ENCODE data around the gene CENATAC.

The CENATAC gene

DNA sequence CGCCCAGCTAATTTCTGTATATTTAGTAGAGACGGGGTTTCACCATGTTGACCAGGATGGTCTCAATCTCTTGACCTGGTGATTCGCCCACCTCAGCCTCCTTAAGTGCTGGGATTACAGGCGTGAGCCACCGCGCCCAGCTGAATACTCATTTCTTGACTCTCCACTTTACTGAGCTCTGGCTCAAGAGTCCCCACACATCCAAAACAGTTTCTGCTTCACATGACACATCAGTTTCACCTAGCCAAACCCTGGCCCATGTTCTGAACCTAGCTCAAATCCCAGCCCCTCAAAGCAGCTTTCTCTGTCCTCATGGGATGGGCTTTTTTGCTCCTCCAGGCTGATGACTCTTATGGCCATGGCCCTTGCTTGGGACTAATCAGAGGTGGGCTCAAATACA, 49.3 kb downstream of the CENATAC start:
- H3K23ac ChIP-seq (ENCODE audit: low read length in 2 of 2), result no peak overlapping the region
- H2BK5ac ChIP-seq (ENCODE audit: low read depth, low read length, poor library complexity, severe bottlenecking), result no peak overlapping the region
- H3K4me1 ChIP-seq (ENCODE audit: control insufficient read depth, insufficient read depth, low read depth, low read length), result no peaks in the 10 kb centered on the region
- H4K91ac ChIP-seq (ENCODE audit: low read length), result no peak overlapping the region
- DNase-seq, result no peak
- H3K79me1 ChIP-seq (replicated peaks; ENCODE audit: low read length, poor library complexity, severe bottlenecking), result peaks cover 18% of the 10 kb centered on the region
- no peak overlapping the region for H2AFZ ChIP-seq (ENCODE audit: low read depth, low read length)
- H3K27ac ChIP-seq (ENCODE audit: low read length, poor library complexity, severe bottlenecking), result no peak overlapping the region
- no peaks in the 10 kb centered on the region for H3K9me3 ChIP-seq (ENCODE audit: control insufficient read depth, low read length)
- H3K4me3 ChIP-seq (ENCODE audit: insufficient read depth in 1 of 2, low read depth in 1 of 2, low read length in 2 of 2), result no peak overlapping the region
- no peak overlapping the region for H2AK5ac ChIP-seq (ENCODE audit: low read length, severe bottlenecking)
- H3K9ac ChIP-seq (ENCODE audit: low read length), result no peak overlapping the region
- no peak overlapping the region for H3K4me2 ChIP-seq (ENCODE audit: low read length, poor library complexity, severe bottlenecking)
- no peaks in the 10 kb centered on the region for H3K27me3 ChIP-seq (ENCODE audit: control insufficient read depth in 1 of 2, insufficient read depth in 1 of 2, low read length in 2 of 2)
- H3K36me3 ChIP-seq (ENCODE audit: control insufficient read depth in 1 of 2, insufficient read depth in 2 of 2, low read depth in 1 of 2, low read length in 2 of 2), result peaks cover 72 to 79% of the 10 kb centered on the region in 2 experiments
- H4K8ac ChIP-seq (ENCODE audit: low read length), result no peak overlapping the region
- WGBS, result 91% methylated on average over 6 of the region's 6 CpGs
- H3K14ac ChIP-seq (ENCODE audit: low read length in 2 of 2), result no peak overlapping the region
- no peak overlapping the region for H2BK12ac ChIP-seq (ENCODE audit: low read length in 2 of 2)
- no peak overlapping the region for H2BK120ac ChIP-seq (ENCODE audit: low read depth, low read length)
- H2BK15ac ChIP-seq (ENCODE audit: low read depth, poor library complexity, severe bottlenecking), result no peak overlapping the region
- H3K18ac ChIP-seq (ENCODE audit: low read depth in 1 of 2, low read length in 2 of 2), result no peak overlapping the region
- H3K4ac ChIP-seq (ENCODE audit: low read depth in 1 of 2, low read length in 2 of 2), result no peak overlapping the region

- Histone ChIP-seq H3K4ac (ENCODE audit: low read depth in 1 of 2, low read length in 2 of 2) (no peak overlapping the region), H3K4me2 (ENCODE audit: low read length, poor library complexity, severe bottlenecking) (no peak overlapping the region), H2BK12ac (ENCODE audit: low read length in 2 of 2) (no peak overlapping the region), H3K9ac (ENCODE audit: low read length) (no peak overlapping the region), H3K4me3 (ENCODE audit: insufficient read depth in 1 of 2, low read depth in 1 of 2, low read length in 2 of 2) (no peak overlapping the region), H3K36me3 (ENCODE audit: control insufficient read depth in 1 of 2, insufficient read depth in 2 of 2, low read depth in 1 of 2, low read length in 2 of 2) (peaks cover 84 to 93% of the 10 kb centered on the region in 2 experiments), H3K9me3 (ENCODE audit: control insufficient read depth, low read length) (no peaks in the 10 kb centered on the region), H3K18ac (ENCODE audit: low read depth in 1 of 2, low read length in 2 of 2) (no peak overlapping the region), H4K91ac (ENCODE audit: low read length) (no peak overlapping the region), H2BK5ac (ENCODE audit: low read depth, low read length, poor library complexity, severe bottlenecking) (no peak overlapping the region), H3K27me3 (ENCODE audit: control insufficient read depth in 1 of 2, insufficient read depth in 1 of 2, low read length in 2 of 2) (no peaks in the 10 kb centered on the region), H3K79me1 (replicated peaks; ENCODE audit: low read length, poor library complexity, severe bottlenecking) (peaks cover 28% of the 10 kb centered on the region), H2BK120ac (ENCODE audit: low read depth, low read length) (no peak overlapping the region), H4K8ac (ENCODE audit: low read length) (no peak overlapping the region), H2AFZ (ENCODE audit: low read depth, low read length) (no peak overlapping the region), H3K23ac (ENCODE audit: low read length in 2 of 2) (no peak overlapping the region), H2BK15ac (ENCODE audit: low read depth, poor library complexity, severe bottlenecking) (no peak overlapping the region), H3K14ac (ENCODE audit: low read length in 2 of 2) (no peak overlapping the region), H3K4me1 (ENCODE audit: control insufficient read depth, insufficient read depth, low read depth, low read length) (no peaks in the 10 kb centered on the region), H3K27ac (ENCODE audit: low read length, poor library complexity, severe bottlenecking) (no peak overlapping the region), H2AK5ac (ENCODE audit: low read length, severe bottlenecking) (no peak overlapping the region)
- DNase-seq, result no peak
- 100% methylated on average over 3 of the region's 9 CpGs for WGBS
Measured at GRCh38 chr11:119048644-119049043, 50.7 kb downstream of the CENATAC start.

DNA sequence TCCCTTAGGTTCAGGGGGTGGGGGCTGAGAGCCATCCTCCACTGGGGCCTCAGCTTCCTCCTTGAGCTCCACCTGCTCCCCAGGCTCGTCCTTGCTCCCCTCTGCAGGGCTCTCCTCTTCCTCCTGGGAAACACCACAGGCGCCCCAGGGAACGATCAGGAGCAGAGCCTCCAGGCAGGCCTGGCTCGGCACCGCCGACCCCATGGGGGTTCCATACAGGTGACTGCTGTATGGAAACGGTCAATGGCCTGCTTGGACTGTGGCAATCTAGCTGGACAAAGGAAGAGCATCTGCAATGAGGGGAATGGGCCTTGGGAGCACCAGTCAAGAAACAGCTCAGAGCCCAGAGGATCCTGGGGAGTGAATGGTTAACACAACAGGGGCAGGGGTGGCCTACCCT, 51.1 kb downstream of the CENATAC start:
- Histone ChIP-seq H2AK5ac (ENCODE audit: low read length, severe bottlenecking) (no peak overlapping the region), H3K27ac (ENCODE audit: low read length, poor library complexity, severe bottlenecking) (no peak overlapping the region), H3K9ac (ENCODE audit: low read length) (no peak overlapping the region), H3K18ac (ENCODE audit: low read depth in 1 of 2, low read length in 2 of 2) (no peak overlapping the region), H3K4ac (ENCODE audit: low read depth in 1 of 2, low read length in 2 of 2) (no peak overlapping the region), H3K4me2 (ENCODE audit: low read length, poor library complexity, severe bottlenecking) (no peak overlapping the region), H3K23ac (ENCODE audit: low read length in 2 of 2) (no peak overlapping the region), H3K9me3 (ENCODE audit: control insufficient read depth, low read length) (no peaks in the 10 kb centered on the region), H2BK12ac (ENCODE audit: low read length in 2 of 2) (no peak overlapping the region), H2AFZ (ENCODE audit: low read depth, low read length) (no peak overlapping the region), H3K4me1 (ENCODE audit: control insufficient read depth, insufficient read depth, low read depth, low read length) (no peaks in the 10 kb centered on the region), H3K36me3 (ENCODE audit: control insufficient read depth in 1 of 2, insufficient read depth in 2 of 2, low read depth in 1 of 2, low read length in 2 of 2) (peaks cover 88 to 97% of the 10 kb centered on the region in 2 experiments), H2BK15ac (ENCODE audit: low read depth, poor library complexity, severe bottlenecking) (no peak overlapping the region), H3K14ac (ENCODE audit: low read length in 2 of 2) (no peak overlapping the region), H4K8ac (ENCODE audit: low read length) (no peak overlapping the region), H3K27me3 (ENCODE audit: control insufficient read depth in 1 of 2, insufficient read depth in 1 of 2, low read length in 2 of 2) (no peaks in the 10 kb centered on the region), H2BK120ac (ENCODE audit: low read depth, low read length) (no peak overlapping the region), H4K91ac (ENCODE audit: low read length) (no peak overlapping the region), H3K79me1 (replicated peaks; ENCODE audit: low read length, poor library complexity, severe bottlenecking) (peaks cover 32% of the 10 kb centered on the region), H2BK5ac (ENCODE audit: low read depth, low read length, poor library complexity, severe bottlenecking) (no peak overlapping the region), H3K4me3 (ENCODE audit: insufficient read depth in 1 of 2, low read depth in 1 of 2, low read length in 2 of 2) (no peak overlapping the region)
- no peak for DNase-seq
- WGBS, result 94% methylated on average over 7 of the region's 7 CpGs

- H3K4me1 ChIP-seq (ENCODE audit: control insufficient read depth, insufficient read depth, low read depth, low read length), result peaks cover 8% of the 10 kb centered on the region
- peaks cover 46% of the 10 kb centered on the region for H3K79me1 ChIP-seq (replicated peaks; ENCODE audit: low read length, poor library complexity, severe bottlenecking)
- no peak overlapping the region for H2AFZ ChIP-seq (ENCODE audit: low read depth, low read length)
- H2BK15ac ChIP-seq (ENCODE audit: low read depth, poor library complexity, severe bottlenecking), result no peak overlapping the region
- no peak overlapping the region for H2AK5ac ChIP-seq (ENCODE audit: low read length, severe bottlenecking)
- no peak overlapping the region for H3K14ac ChIP-seq (ENCODE audit: low read length in 2 of 2)
- H3K9me3 ChIP-seq (ENCODE audit: control insufficient read depth, low read length), result no peaks in the 10 kb centered on the region
- WGBS, result 95% methylated on average over 16 of the region's 17 CpGs
- H3K23ac ChIP-seq (ENCODE audit: low read length in 2 of 2), result no peak overlapping the region
- no peak overlapping the region for H4K91ac ChIP-seq (ENCODE audit: low read length)
- peaks cover 79 to 90% of the 10 kb centered on the region in 2 experiments for H3K36me3 ChIP-seq (ENCODE audit: control insufficient read depth in 1 of 2, insufficient read depth in 2 of 2, low read depth in 1 of 2, low read length in 2 of 2)
- DNase-seq, result no peak
- H3K27me3 ChIP-seq (ENCODE audit: control insufficient read depth in 1 of 2, insufficient read depth in 1 of 2, low read length in 2 of 2), result no peaks in the 10 kb centered on the region
- no peak overlapping the region for H3K4me3 ChIP-seq (ENCODE audit: insufficient read depth in 1 of 2, low read depth in 1 of 2, low read length in 2 of 2)
- no peak overlapping the region for H3K9ac ChIP-seq (ENCODE audit: low read length)
- H3K4ac ChIP-seq (ENCODE audit: low read depth in 1 of 2, low read length in 2 of 2), result no peak overlapping the region
- no peak overlapping the region for H3K27ac ChIP-seq (ENCODE audit: low read length, poor library complexity, severe bottlenecking)
- no peak overlapping the region for H2BK12ac ChIP-seq (ENCODE audit: low read length in 2 of 2)
- no peak overlapping the region for H3K4me2 ChIP-seq (ENCODE audit: low read length, poor library complexity, severe bottlenecking)
- H2BK5ac ChIP-seq (ENCODE audit: low read depth, low read length, poor library complexity, severe bottlenecking), result no peak overlapping the region
- H2BK120ac ChIP-seq (ENCODE audit: low read depth, low read length), result no peak overlapping the region
- H4K8ac ChIP-seq (ENCODE audit: low read length), result no peak overlapping the region
- H3K18ac ChIP-seq (ENCODE audit: low read depth in 1 of 2, low read length in 2 of 2), result no peak overlapping the region
Measured at GRCh38 chr11:119051440-119052162, 53.7 kb downstream of the CENATAC start.
